ENCODE results near the gene HOXD3. TPM values are rescaled to one million over a fixed set of nuclear protein-coding genes. Genes with fewer than 3 reads are reported as not detected.

HOXD3 gene
- total and polyA plus RNA-seq, 4 donors: 0.07 to 2.5 (median 0.64) TPM

DNA sequence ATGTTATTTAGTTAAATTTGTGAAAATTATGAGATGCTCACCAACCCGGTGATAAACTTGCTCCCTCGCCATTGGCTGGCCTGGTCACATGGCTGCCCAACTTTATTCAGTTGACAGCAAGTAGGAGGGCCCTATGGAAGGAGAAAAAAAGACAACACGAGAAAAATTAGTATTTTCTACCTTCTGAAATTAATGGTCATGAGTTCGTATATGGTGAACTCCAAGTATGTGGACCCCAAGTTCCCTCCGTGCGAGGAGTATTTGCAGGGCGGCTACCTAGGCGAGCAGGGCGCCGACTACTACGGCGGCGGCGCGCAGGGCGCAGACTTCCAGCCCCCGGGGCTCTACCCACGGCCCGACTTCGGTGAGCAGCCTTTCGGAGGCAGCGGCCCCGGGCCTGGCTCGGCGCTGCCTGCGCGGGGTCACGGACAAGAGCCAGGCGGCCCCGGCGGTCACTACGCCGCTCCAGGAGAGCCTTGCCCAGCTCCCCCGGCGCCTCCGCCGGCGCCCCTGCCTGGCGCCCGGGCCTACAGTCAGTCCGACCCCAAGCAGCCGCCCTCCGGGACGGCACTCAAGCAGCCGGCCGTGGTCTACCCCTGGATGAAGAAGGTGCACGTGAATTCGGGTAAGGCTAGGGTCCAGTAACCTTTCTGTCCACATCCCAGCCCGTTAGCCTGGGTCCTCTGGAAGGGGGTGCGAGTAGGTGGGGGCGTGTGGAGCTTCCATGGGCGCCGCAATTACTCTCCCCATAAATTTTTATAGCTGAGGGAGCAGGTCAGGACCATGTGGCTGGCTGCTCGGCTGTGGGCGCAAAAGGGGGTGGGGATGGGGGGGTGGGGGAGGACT, 5.4 kb upstream of the HOXD3 start, which contains the start of gene HOXD4:
Gene HOXD4 (plus strand): TSS at position 109 of the 846 bp plus-strand sequence. CDS start 84 bp downstream, at position 193.
- no peak for ATAC-seq (ENCODE audit: insufficient read depth, low FRiP score)
- Histone ChIP-seq H3K9ac (ENCODE audit: insufficient read depth in 1 of 2, low read length in 2 of 2) (no peak within 1 kb of the TSS), H3K4me3 (no peak within 1 kb of the TSS), H3K4me1 (ENCODE audit: control insufficient read depth in 5 of 5, insufficient read depth in 5 of 5, low read length in 5 of 5) (peaks cover 0 to 7% (median 0%) of the 10 kb centered on the region in 5 donors), H3K9me3 (ENCODE audit: control insufficient read depth in 4 of 4, insufficient read depth in 3 of 4, low read length in 3 of 4) (peaks cover 0 to 15% (median 0%) of the 10 kb centered on the region in 4 donors), H3K27ac (ENCODE audit: low read depth in 1 of 2, low read length in 1 of 2) (no peak within 1 kb of the TSS), H3K36me3 (ENCODE audit: control insufficient read depth in 4 of 4, insufficient read depth in 4 of 4, low read length in 4 of 4) (no peaks in the 10 kb centered on the region), H3K27me3 (ENCODE audit: control insufficient read depth in 3 of 3, insufficient read depth in 3 of 3, low read length in 2 of 3) (peaks cover 43 to 97% (median 92%) of the 10 kb centered on the region in 3 donors)
- 3 to 7% methylated on average over 54 to 55 of the region's 55 CpGs for WGBS, 2 donors
- TF ChIP-seq CTCF (IDR thresholded peaks at IDR 0.05; ENCODE audit: control extremely low read depth, extremely low read depth): no peak
- peak in 1 of 3 donors; percentile 6 for DNase-seq

DNA sequence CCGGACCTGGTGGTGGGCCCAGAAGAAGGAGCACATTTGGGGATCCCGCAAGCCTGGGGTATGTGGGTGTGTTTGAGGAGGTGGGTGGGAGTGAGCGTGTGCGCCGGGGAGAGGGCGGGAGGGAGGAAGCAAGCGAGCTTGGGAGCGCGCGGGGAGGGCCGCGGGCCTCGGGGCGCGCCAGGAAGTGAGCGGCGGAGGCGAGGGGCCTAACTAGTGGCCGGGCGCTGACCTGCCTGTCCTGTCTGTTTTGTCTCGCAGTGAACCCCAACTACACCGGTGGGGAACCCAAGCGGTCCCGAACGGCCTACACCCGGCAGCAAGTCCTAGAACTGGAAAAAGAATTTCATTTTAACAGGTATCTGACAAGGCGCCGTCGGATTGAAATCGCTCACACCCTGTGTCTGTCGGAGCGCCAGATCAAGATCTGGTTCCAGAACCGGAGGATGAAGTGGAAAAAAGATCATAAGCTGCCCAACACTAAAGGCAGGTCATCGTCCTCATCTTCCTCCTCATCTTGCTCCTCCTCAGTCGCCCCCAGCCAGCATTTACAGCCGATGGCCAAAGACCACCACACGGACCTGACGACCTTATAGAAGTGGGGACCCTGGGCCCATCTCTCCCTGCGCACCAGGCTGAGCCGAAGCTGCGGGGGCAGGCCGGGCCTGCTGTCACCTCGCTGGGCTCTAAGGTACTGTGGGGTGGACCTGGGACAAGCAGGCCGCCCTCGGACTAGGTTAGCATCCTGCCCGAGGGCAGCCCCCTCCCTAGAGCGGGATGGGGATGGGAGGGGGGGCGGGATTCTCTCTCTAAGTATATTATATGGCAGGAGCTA, 4.5 kb upstream of the HOXD3 start:
- peaks cover 0 to 10% (median 7%) of the 10 kb centered on the region in 5 donors for H3K4me1 ChIP-seq (ENCODE audit: control insufficient read depth in 5 of 5, insufficient read depth in 5 of 5, low read length in 5 of 5)
- no peak overlapping the region for H3K9ac ChIP-seq (ENCODE audit: insufficient read depth in 1 of 2, low read length in 2 of 2)
- DNase-seq (peak in 1 of 3 donors; percentile 1), ATAC-seq (ENCODE audit: insufficient read depth, low FRiP score) (no peak)
- H3K27me3 ChIP-seq (ENCODE audit: control insufficient read depth in 3 of 3, insufficient read depth in 3 of 3, low read length in 2 of 3): peaks cover 43 to 97% (median 93%) of the 10 kb centered on the region in 3 donors
- no peak for TF ChIP-seq CTCF (IDR thresholded peaks at IDR 0.05; ENCODE audit: control extremely low read depth, extremely low read depth)
- H3K4me3 ChIP-seq: no peak overlapping the region
- peaks cover 0 to 17% (median 0%) of the 10 kb centered on the region in 4 donors for H3K9me3 ChIP-seq (ENCODE audit: control insufficient read depth in 4 of 4, insufficient read depth in 3 of 4, low read length in 3 of 4)
- H3K27ac ChIP-seq (ENCODE audit: low read depth in 1 of 2, low read length in 1 of 2): no peak overlapping the region
- WGBS, 2 donors: 11 to 14% methylated on average over 48 of the region's 48 CpGs
- no peaks in the 10 kb centered on the region for H3K36me3 ChIP-seq (ENCODE audit: control insufficient read depth in 4 of 4, insufficient read depth in 4 of 4, low read length in 4 of 4)

- DNase-seq (peak in 1 of 3 donors; percentile 1), ATAC-seq (ENCODE audit: insufficient read depth, low FRiP score) (no peak)
- Histone ChIP-seq H3K4me3 (no peak overlapping the region), H3K9me3 (ENCODE audit: control insufficient read depth in 4 of 4, insufficient read depth in 3 of 4, low read length in 3 of 4) (peaks cover 0 to 13% (median 0%) of the 10 kb centered on the region in 4 donors), H3K36me3 (ENCODE audit: control insufficient read depth in 4 of 4, insufficient read depth in 4 of 4, low read length in 4 of 4) (no peaks in the 10 kb centered on the region), H3K4me1 (ENCODE audit: control insufficient read depth in 5 of 5, insufficient read depth in 5 of 5, low read length in 5 of 5) (peaks cover 0 to 15% (median 9%) of the 10 kb centered on the region in 5 donors), H3K27me3 (ENCODE audit: control insufficient read depth in 3 of 3, insufficient read depth in 3 of 3, low read length in 2 of 3) (peaks cover 32 to 96% (median 92%) of the 10 kb centered on the region in 3 donors), H3K9ac (ENCODE audit: insufficient read depth in 1 of 2, low read length in 2 of 2) (no peak overlapping the region), H3K27ac (ENCODE audit: low read depth in 1 of 2, low read length in 1 of 2) (no peak overlapping the region)
- 28 to 32% methylated on average over 11 of the region's 11 CpGs for WGBS, 2 donors
- TF ChIP-seq CTCF (IDR thresholded peaks at IDR 0.05; ENCODE audit: control extremely low read depth, extremely low read depth): no peak
Observed at GRCh38 chr2:176154576-176155252, 2.4 kb upstream of the HOXD3 start.

All from lung (tissue), 12 donors.